ENCODE measurements around the gene FKBP2. TPM values are rescaled to one million over a fixed set of nuclear protein-coding genes. Genes with fewer than 3 reads are reported as not detected.

The FKBP2 gene
- total RNA-seq, 1 donor from 2014 or later: 31.4 TPM

DNA sequence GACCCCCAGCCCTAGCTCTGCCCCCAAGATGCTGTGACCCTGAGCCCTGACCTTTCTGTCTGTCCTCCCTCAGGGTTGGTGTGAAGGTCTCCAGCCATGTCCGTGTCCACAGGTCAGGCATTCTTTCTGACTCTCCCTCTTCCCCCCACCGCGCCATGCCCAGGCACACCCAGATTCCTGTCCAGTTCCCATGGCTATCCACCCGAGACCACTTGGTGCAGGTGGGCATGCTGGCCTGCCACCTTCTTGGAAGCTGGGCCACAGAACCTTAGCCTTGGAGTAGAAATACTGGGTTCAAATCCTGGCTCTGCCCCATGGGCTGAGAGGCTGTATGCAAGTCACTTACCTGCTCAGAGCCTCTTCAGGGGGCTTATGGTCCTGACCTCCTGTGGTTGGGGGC lies 8.1 kb downstream of the FKBP2 start:
- H3K4me1 Mint-ChIP-seq (ENCODE audit: low read depth, unreplicated experiment): peaks cover 12% of the 10 kb centered on the region
- H3K4me3 Mint-ChIP-seq (ENCODE audit: unreplicated experiment): peak overlapping the region; percentile 25
- no peak overlapping the region for H3K27ac Mint-ChIP-seq (ENCODE audit: unreplicated experiment)
- DNase-seq: no peak
- TF ChIP-seq, protein P1, sequence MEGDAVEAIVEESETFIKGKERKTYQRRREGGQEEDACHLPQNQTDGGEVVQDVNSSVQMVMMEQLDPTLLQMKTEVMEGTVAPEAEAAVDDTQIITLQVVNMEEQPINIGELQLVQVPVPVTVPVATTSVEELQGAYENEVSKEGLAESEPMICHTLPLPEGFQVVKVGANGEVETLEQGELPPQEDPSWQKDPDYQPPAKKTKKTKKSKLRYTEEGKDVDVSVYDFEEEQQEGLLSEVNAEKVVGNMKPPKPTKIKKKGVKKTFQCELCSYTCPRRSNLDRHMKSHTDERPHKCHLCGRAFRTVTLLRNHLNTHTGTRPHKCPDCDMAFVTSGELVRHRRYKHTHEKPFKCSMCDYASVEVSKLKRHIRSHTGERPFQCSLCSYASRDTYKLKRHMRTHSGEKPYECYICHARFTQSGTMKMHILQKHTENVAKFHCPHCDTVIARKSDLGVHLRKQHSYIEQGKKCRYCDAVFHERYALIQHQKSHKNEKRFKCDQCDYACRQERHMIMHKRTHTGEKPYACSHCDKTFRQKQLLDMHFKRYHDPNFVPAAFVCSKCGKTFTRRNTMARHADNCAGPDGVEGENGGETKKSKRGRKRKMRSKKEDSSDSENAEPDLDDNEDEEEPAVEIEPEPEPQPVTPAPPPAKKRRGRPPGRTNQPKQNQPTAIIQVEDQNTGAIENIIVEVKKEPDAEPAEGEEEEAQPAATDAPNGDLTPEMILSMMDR (IDR thresholded peaks at IDR 0.05; ENCODE audit: partially characterized antibody, unreplicated experiment): no peak
- H3K27me3 Mint-ChIP-seq (ENCODE audit: unreplicated experiment): peaks cover 8% of the 10 kb centered on the region
- H3K36me3 Mint-ChIP-seq (ENCODE audit: unreplicated experiment): no peaks in the 10 kb centered on the region
- peaks cover 11% of the 10 kb centered on the region for H3K9me3 Mint-ChIP-seq (ENCODE audit: unreplicated experiment)

DNA sequence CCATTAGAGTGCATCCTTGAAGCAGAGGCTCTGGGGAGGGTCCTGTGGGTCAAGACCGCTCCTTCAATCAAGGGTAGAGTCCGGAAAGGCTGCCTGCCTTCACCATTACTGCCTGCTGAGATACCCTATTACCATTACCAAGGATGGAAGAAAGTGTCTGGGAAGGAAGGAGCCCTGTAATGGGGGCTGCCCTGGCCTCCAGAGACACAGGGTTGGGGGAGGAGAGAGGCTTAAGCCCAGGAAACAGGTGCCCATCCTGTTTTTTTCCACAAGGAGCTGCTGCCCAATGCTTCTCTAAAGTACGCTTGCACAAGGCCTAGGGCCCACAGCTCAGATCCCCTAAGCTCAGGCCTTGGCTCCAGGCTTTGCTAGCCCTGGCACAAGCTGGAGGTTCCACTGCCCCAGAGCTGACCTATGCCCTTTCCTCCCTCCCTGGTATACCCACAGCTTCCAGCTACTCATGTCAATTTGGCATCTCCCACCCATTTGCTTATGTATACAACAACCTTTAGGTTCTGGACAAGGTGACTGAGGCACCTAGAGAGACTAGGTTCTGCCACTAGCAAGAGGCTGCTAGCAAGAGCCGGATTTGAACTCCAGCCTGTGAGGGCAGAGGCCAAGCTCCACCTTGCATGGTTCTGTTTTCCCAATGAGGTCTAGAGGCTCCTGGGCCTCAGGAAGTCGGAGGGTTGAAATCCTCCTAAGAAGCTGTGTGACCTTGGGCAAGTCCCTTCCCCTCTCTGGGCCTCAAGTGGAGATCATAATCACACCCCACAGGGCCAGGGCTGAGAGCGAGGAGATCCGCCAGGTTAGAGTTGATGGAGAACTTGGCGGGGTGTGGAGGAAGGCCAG lies 8.9 kb downstream of the FKBP2 start:
- H3K27me3 Mint-ChIP-seq (ENCODE audit: unreplicated experiment): peaks cover 8% of the 10 kb centered on the region
- no peak for DNase-seq
- H3K36me3 Mint-ChIP-seq (ENCODE audit: unreplicated experiment): no peaks in the 10 kb centered on the region
- peaks cover 9% of the 10 kb centered on the region for H3K9me3 Mint-ChIP-seq (ENCODE audit: unreplicated experiment)
- no peak overlapping the region for H3K27ac Mint-ChIP-seq (ENCODE audit: unreplicated experiment)
- TF ChIP-seq, protein P1 (IDR thresholded peaks at IDR 0.05; ENCODE audit: partially characterized antibody, unreplicated experiment): no peak
- H3K4me1 Mint-ChIP-seq (ENCODE audit: low read depth, unreplicated experiment): peaks cover 12% of the 10 kb centered on the region
- peak overlapping the region; percentile 25 for H3K4me3 Mint-ChIP-seq (ENCODE audit: unreplicated experiment)

DNA sequence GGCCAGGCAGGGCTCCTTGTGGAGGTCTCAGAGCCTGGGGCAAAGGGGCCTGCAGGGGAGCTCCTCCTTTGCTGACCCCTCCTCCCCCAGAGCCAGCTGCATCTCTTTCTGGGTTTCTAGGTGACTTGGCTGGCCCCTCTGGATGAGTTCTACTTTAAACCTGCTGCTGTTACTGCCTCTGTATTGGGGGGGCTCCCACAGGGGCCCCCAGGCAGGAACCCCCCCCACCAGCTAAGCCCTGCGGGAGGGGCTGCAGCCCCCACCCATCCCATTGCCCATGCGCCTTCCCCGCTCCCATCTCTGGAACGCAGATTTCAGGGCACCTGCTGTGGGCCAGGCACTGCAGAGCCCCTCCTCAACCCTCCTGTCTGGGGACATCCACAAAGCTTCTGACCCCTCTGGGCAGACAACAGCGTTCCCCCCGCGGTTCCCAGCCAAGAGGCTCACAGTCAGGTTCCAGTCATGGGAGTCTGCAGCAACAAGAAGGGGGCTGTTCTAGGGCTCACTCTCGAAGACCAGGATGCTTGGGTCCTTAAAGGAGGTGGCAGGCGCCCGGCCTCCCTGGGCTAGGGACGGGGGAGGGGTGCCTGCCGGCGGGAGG lies 9.6 kb downstream of the FKBP2 start:
- peaks cover 9% of the 10 kb centered on the region for H3K9me3 Mint-ChIP-seq (ENCODE audit: unreplicated experiment)
- TF ChIP-seq, protein P1 (IDR thresholded peaks at IDR 0.05; ENCODE audit: partially characterized antibody, unreplicated experiment): no peak
- no peak for DNase-seq
- H3K27ac Mint-ChIP-seq (ENCODE audit: unreplicated experiment): no peak overlapping the region
- H3K4me3 Mint-ChIP-seq (ENCODE audit: unreplicated experiment): peak overlapping the region; percentile 68
- H3K27me3 Mint-ChIP-seq (ENCODE audit: unreplicated experiment): peaks cover 11% of the 10 kb centered on the region
- H3K36me3 Mint-ChIP-seq (ENCODE audit: unreplicated experiment): no peaks in the 10 kb centered on the region
- peaks cover 12% of the 10 kb centered on the region for H3K4me1 Mint-ChIP-seq (ENCODE audit: low read depth, unreplicated experiment)

- Mint-ChIP-seq H3K4me3 (ENCODE audit: unreplicated experiment) (peak within 1 kb of the TSS; percentile 92), H3K4me1 (ENCODE audit: low read depth, unreplicated experiment) (peaks cover 12% of the 10 kb centered on the region), H3K27ac (ENCODE audit: unreplicated experiment) (peak within 1 kb of the TSS; percentile 66), H3K36me3 (ENCODE audit: unreplicated experiment) (no peaks in the 10 kb centered on the region), H3K9me3 (ENCODE audit: unreplicated experiment) (peaks cover 9% of the 10 kb centered on the region), H3K27me3 (ENCODE audit: unreplicated experiment) (peaks cover 11% of the 10 kb centered on the region)
- DNase-seq: peak; percentile 79
- TF ChIP-seq, protein P1 (IDR thresholded peaks at IDR 0.05; ENCODE audit: partially characterized antibody, unreplicated experiment): peak; percentile 89
Observed at GRCh38 chr11:64251016-64251752, 10.3 kb downstream of the FKBP2 start, which contains the start of gene PLCB3. PLCB3 (plus strand) TSS chr11:64251530; CDS start chr11:64251650, 120 bp downstream.

Data from glutamatergic neuron (in vitro differentiated cells).